GM19099 (cell line): ENCODE results near the gene DNAJA4.

Source experiments
- POLR2A ChIP-seq: IDR thresholded peaks from 3 replicates; pipeline ENCODE4 v1.6.1; 2011; ENCODE audit warnings: low read depth; ENCODE audit not compliant: insufficient read length; ENCODE audit errors: extremely low read depth

DNAJA4 gene

GRCh38 chr15:78261062-78261461 lies 3.3 kb upstream of the DNAJA4 start:
- no peak for TF ChIP-seq POLR2A

GRCh38 chr15:78263351-78263781 lies 996 bp upstream of the DNAJA4 start:
- TF ChIP-seq POLR2A: no peak

- TF ChIP-seq POLR2A: no peak
Measured at GRCh38 chr15:78263907-78264303, 457 bp upstream of the DNAJA4 start.

GRCh38 chr15:78265137-78265460 lies 737 bp downstream of the DNAJA4 start:
- no peak for TF ChIP-seq POLR2A

GRCh38 chr15:78265752-78266224 lies 1.4 kb downstream of the DNAJA4 start:
- TF ChIP-seq POLR2A: no peak

GRCh38 chr15:78266229-78266628 lies 1.9 kb downstream of the DNAJA4 start:
- TF ChIP-seq POLR2A: no peak

- TF ChIP-seq POLR2A: no peak
Measured at GRCh38 chr15:78266806-78267205, 2.4 kb downstream of the DNAJA4 start.

- no peak for TF ChIP-seq POLR2A
Measured at GRCh38 chr15:78272316-78272715, 8.0 kb downstream of the DNAJA4 start.

GRCh38 chr15:78272776-78273175 lies 8.4 kb downstream of the DNAJA4 start:
- no peak for TF ChIP-seq POLR2A

- TF ChIP-seq POLR2A: no peak
Measured at GRCh38 chr15:78274994-78275393, 10.6 kb downstream of the DNAJA4 start.

GRCh38 chr15:78276064-78276943 lies 11.9 kb downstream of the DNAJA4 start:
- no peak for TF ChIP-seq POLR2A

- TF ChIP-seq POLR2A: no peak
Measured at GRCh38 chr15:78280319-78281072, 16.1 kb downstream of the DNAJA4 start.

GRCh38 chr15:78282324-78282723 lies 18.0 kb downstream of the DNAJA4 start:
- TF ChIP-seq POLR2A: no peak

- no peak for TF ChIP-seq POLR2A
Measured at GRCh38 chr15:78284758-78285157, 20.4 kb downstream of the DNAJA4 start.

GRCh38 chr15:78290222-78290621 lies 25.9 kb downstream of the DNAJA4 start:
- no peak for TF ChIP-seq POLR2A

GRCh38 chr15:78291052-78291451 lies 26.7 kb downstream of the DNAJA4 start:
- no peak for TF ChIP-seq POLR2A
